ENCODE results near the gene DUSP18.
"Not testable (repeated sequence)": the region's sequence is repeated elsewhere in the genome, so short reads cannot be mapped to it uniquely, and the experiment has no call there.

The DUSP18 gene

GRCh38 chr22:30694640-30695350 is 27.1 kb upstream of the DUSP18 start, which contains the start of gene OSBP2:
Gene OSBP2, plus strand, starts transcription at chr22:30694874. Its CDS starts 36 bp downstream, at chr22:30694910.
- H3K27me3 Mint-ChIP-seq, result peaks cover 10% of the 10 kb centered on the region
- H3K9me3 Mint-ChIP-seq, result no peaks in the 10 kb centered on the region
- H3K36me3 Mint-ChIP-seq (ENCODE audit: insufficient read depth), result peaks cover 2% of the 10 kb centered on the region
- peaks cover 6% of the 10 kb centered on the region for H3K4me1 Mint-ChIP-seq
- peak within 1 kb of the TSS; percentile 82 for H3K4me3 Mint-ChIP-seq
- DNase-seq (ENCODE audit: low spot score in 2 of 2) (no peak), ATAC-seq (replicated peaks; ENCODE audit: extremely low read depth, poor library complexity, severe bottlenecking) (peak; percentile 28)
- no peak within 1 kb of the TSS for H3K27ac Mint-ChIP-seq (ENCODE audit: low read depth)

GRCh38 chr22:30694171-30694639 is 26.5 kb upstream of the DUSP18 start:
- no peak overlapping the region for H3K27ac Mint-ChIP-seq (ENCODE audit: low read depth)
- peak overlapping the region; percentile 82 for H3K4me3 Mint-ChIP-seq
- H3K4me1 Mint-ChIP-seq, result peaks cover 6% of the 10 kb centered on the region
- DNase-seq (ENCODE audit: low spot score in 2 of 2) (peak in 1 of 2 donors; percentile 25), ATAC-seq (replicated peaks; ENCODE audit: extremely low read depth, poor library complexity, severe bottlenecking) (peak; percentile 60)
- H3K36me3 Mint-ChIP-seq (ENCODE audit: insufficient read depth), result peaks cover 2% of the 10 kb centered on the region
- no peaks in the 10 kb centered on the region for H3K9me3 Mint-ChIP-seq
- H3K27me3 Mint-ChIP-seq, result peaks cover 10% of the 10 kb centered on the region

GRCh38 chr22:30691204-30691603 is 23.5 kb upstream of the DUSP18 start:
- Mint-ChIP-seq H3K36me3 (ENCODE audit: insufficient read depth) (peaks cover 2% of the 10 kb centered on the region), H3K9me3 (no peaks in the 10 kb centered on the region), H3K27ac (ENCODE audit: low read depth) (no peak overlapping the region), H3K27me3 (peaks cover 10% of the 10 kb centered on the region), H3K4me1 (peaks cover 6% of the 10 kb centered on the region), H3K4me3 (no peak overlapping the region)
- no peak for ATAC-seq (replicated peaks; ENCODE audit: extremely low read depth, poor library complexity, severe bottlenecking)
- no peak for DNase-seq (ENCODE audit: low spot score in 2 of 2)

- DNase-seq (ENCODE audit: low spot score in 2 of 2) (no peak), ATAC-seq (replicated peaks; ENCODE audit: extremely low read depth, poor library complexity, severe bottlenecking) (no peak)
- Mint-ChIP-seq H3K4me3 (no peak overlapping the region), H3K36me3 (ENCODE audit: insufficient read depth) (no peaks in the 10 kb centered on the region), H3K9me3 (no peaks in the 10 kb centered on the region), H3K27ac (ENCODE audit: low read depth) (no peak overlapping the region), H3K27me3 (peaks cover 10% of the 10 kb centered on the region), H3K4me1 (peaks cover 6% of the 10 kb centered on the region)
Observed at GRCh38 chr22:30689622-30690021, 21.9 kb upstream of the DUSP18 start.

GRCh38 chr22:30687358-30687757 is 19.7 kb upstream of the DUSP18 start:
- H3K27ac Mint-ChIP-seq (ENCODE audit: low read depth), result no peak overlapping the region
- DNase-seq (ENCODE audit: low spot score in 2 of 2), result no peak
- no peaks in the 10 kb centered on the region for H3K4me1 Mint-ChIP-seq
- H3K36me3 Mint-ChIP-seq (ENCODE audit: insufficient read depth), result no peaks in the 10 kb centered on the region
- no peaks in the 10 kb centered on the region for H3K27me3 Mint-ChIP-seq
- H3K4me3 Mint-ChIP-seq, result no peak overlapping the region
- no peaks in the 10 kb centered on the region for H3K9me3 Mint-ChIP-seq
- ATAC-seq (replicated peaks; ENCODE audit: extremely low read depth, poor library complexity, severe bottlenecking), result no peak

GRCh38 chr22:30685178-30685577 is 17.5 kb upstream of the DUSP18 start:
- H3K27ac Mint-ChIP-seq (ENCODE audit: low read depth), result no peak overlapping the region
- H3K27me3 Mint-ChIP-seq, result no peaks in the 10 kb centered on the region
- no peaks in the 10 kb centered on the region for H3K36me3 Mint-ChIP-seq (ENCODE audit: insufficient read depth)
- no peak overlapping the region for H3K4me3 Mint-ChIP-seq
- no peak for DNase-seq (ENCODE audit: low spot score in 2 of 2)
- no peaks in the 10 kb centered on the region for H3K4me1 Mint-ChIP-seq
- no peaks in the 10 kb centered on the region for H3K9me3 Mint-ChIP-seq
- no peak for ATAC-seq (replicated peaks; ENCODE audit: extremely low read depth, poor library complexity, severe bottlenecking)

- Mint-ChIP-seq H3K36me3 (ENCODE audit: insufficient read depth) (peaks cover 2% of the 10 kb centered on the region), H3K27ac (ENCODE audit: low read depth) (no peak overlapping the region), H3K9me3 (no peaks in the 10 kb centered on the region), H3K27me3 (peaks cover 6% of the 10 kb centered on the region), H3K4me3 (no peak overlapping the region), H3K4me1 (no peaks in the 10 kb centered on the region)
- ATAC-seq (replicated peaks; ENCODE audit: extremely low read depth, poor library complexity, severe bottlenecking), result no peak
- no peak for DNase-seq (ENCODE audit: low spot score in 2 of 2)
Observed at GRCh38 chr22:30681831-30682230, 14.2 kb upstream of the DUSP18 start.

- DNase-seq (ENCODE audit: low spot score in 2 of 2) (no peak), ATAC-seq (replicated peaks; ENCODE audit: extremely low read depth, poor library complexity, severe bottlenecking) (no peak)
- Mint-ChIP-seq H3K9me3 (no peaks in the 10 kb centered on the region), H3K36me3 (ENCODE audit: insufficient read depth) (peaks cover 2% of the 10 kb centered on the region), H3K27me3 (peaks cover 12% of the 10 kb centered on the region), H3K4me3 (no peak overlapping the region), H3K4me1 (no peaks in the 10 kb centered on the region), H3K27ac (ENCODE audit: low read depth) (no peak overlapping the region)
Observed at GRCh38 chr22:30680991-30681770, 13.5 kb upstream of the DUSP18 start.

GRCh38 chr22:30679895-30680690 is 12.4 kb upstream of the DUSP18 start:
- H3K9me3 Mint-ChIP-seq; H3K36me3 Mint-ChIP-seq (ENCODE audit: insufficient read depth); DNase-seq (ENCODE audit: low spot score in 2 of 2); ATAC-seq (replicated peaks; ENCODE audit: extremely low read depth, poor library complexity, severe bottlenecking); H3K4me3 Mint-ChIP-seq; H3K27ac Mint-ChIP-seq (ENCODE audit: low read depth); H3K4me1 Mint-ChIP-seq: not testable (repeated sequence)
- peaks cover 14% of the 10 kb centered on the region for H3K27me3 Mint-ChIP-seq

- not testable (repeated sequence) for ATAC-seq (replicated peaks; ENCODE audit: extremely low read depth, poor library complexity, severe bottlenecking); H3K27ac Mint-ChIP-seq (ENCODE audit: low read depth); H3K4me1 Mint-ChIP-seq; H3K4me3 Mint-ChIP-seq; H3K9me3 Mint-ChIP-seq; H3K36me3 Mint-ChIP-seq (ENCODE audit: insufficient read depth); DNase-seq (ENCODE audit: low spot score in 2 of 2)
- H3K27me3 Mint-ChIP-seq, result peaks cover 14% of the 10 kb centered on the region
Observed at GRCh38 chr22:30676565-30676964, 8.9 kb upstream of the DUSP18 start.

GRCh38 chr22:30675436-30675835 is 7.8 kb upstream of the DUSP18 start:
- H3K4me1 Mint-ChIP-seq, result no peaks in the 10 kb centered on the region

GRCh38 chr22:30674482-30674881 is 6.8 kb upstream of the DUSP18 start:
- Mint-ChIP-seq H3K27ac (ENCODE audit: low read depth) (no peak overlapping the region), H3K36me3 (ENCODE audit: insufficient read depth) (peaks cover 5% of the 10 kb centered on the region), H3K27me3 (peaks cover 14% of the 10 kb centered on the region), H3K4me1 (no peaks in the 10 kb centered on the region), H3K4me3 (no peak overlapping the region), H3K9me3 (no peaks in the 10 kb centered on the region)
- DNase-seq (ENCODE audit: low spot score in 2 of 2), result no peak
- ATAC-seq (replicated peaks; ENCODE audit: extremely low read depth, poor library complexity, severe bottlenecking), result no peak

More at GRCh38 chr22:30675436-30675835, 7.8 kb upstream of the DUSP18 start:
- Mint-ChIP-seq H3K27ac (ENCODE audit: low read depth) (no peak overlapping the region), H3K27me3 (peaks cover 14% of the 10 kb centered on the region), H3K9me3 (no peaks in the 10 kb centered on the region), H3K4me3 (no peak overlapping the region), H3K36me3 (ENCODE audit: insufficient read depth) (peaks cover 3% of the 10 kb centered on the region)
- no peak for DNase-seq (ENCODE audit: low spot score in 2 of 2)
- ATAC-seq (replicated peaks; ENCODE audit: extremely low read depth, poor library complexity, severe bottlenecking), result no peak

Data from central memory CD8-positive, alpha-beta T cell (primary cell).